ENCODE measurements around the gene ASB10. TPM values are rescaled to one million over a fixed set of nuclear protein-coding genes. Genes with fewer than 3 reads are reported as not detected.

Gene ASB10
- total RNA-seq, 1 donor from 2014 or later: 42.6 TPM

DNA sequence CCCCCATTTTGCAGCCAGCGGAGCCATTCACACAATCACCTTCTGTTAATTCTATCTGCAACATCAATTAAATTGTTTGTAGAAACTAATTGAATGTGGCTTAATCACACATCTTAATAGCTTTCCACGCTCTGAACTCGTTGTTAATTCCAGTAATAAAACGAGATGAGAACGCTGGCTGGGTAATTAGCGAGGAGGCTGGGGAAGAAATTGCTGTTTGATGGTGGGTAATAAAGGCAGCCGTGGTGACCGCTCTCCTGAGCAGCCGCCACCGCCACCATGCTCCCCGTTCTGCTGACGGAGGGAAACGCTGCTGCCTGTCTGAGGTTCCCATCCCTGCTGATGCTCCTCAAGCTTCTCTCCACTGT is 55.8 kb downstream of the ASB10 start:
- intact Hi-C loops (cut with DNase I): no loop called here
- no peak for DNase-seq
- ATAC-seq (ENCODE audit: poor library complexity): no peak

DNA sequence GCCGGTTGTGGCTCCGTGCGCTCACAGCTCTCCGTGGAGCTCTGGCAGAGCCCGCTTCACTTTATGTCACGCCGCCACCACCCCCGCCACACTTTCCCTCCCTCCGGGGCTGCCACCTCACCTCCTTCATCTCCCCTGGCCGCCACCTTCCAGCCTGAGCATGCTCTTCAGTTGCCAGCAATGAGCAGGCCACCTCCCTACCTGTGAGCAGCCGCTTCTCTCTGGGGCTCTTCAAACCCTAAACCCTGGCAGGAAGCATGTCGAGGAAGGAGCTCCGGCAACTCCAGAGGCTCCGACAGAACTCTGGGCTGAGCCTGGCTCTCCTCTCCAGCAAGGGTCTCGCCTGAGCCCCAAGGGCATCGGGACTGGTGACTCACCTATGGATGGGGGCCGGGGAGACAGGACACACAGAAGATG is 56.3 kb downstream of the ASB10 start:
- no peak for DNase-seq
- intact Hi-C loops (cut with DNase I): no loop called here

DNA sequence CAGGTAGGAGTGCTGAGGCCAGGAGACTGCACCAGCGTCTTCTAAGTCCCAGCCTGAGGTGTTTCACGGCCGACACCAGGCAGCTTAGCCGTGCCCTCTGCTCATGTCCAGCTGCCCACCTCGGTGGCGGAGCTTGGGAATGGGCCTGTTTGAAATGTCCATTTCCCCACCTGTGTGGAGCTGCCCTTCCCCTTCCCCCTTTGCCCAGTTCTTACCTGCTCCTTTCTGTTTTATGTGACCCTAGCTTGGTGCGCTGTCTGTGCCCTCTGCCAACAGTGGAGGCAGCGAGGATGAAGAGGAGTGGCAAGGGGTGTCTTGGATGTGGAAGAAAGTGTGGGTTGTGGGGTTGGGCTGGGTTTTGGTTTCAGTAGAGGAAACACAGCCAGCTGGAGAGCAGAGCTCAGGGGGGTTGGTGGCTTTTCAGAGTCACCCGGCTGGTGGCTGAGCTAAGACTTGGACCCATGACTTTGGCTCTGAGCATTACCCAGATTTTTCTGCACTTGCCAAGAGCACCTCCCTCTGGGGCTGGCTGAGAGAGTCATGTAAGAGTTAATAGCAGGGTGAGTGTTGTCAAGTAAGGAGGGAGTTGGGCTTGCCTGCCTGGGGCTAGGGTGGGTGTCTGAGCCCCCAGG is 57.0 kb downstream of the ASB10 start:
- intact Hi-C loops (cut with DNase I): loop anchor here (10.0 kb wide), 1 partner anchor 115 kb away; the partner anchor contains the start of gene SMARCD3
- no peak for ATAC-seq (ENCODE audit: poor library complexity)
- DNase-seq: no peak

More for the DNA sequence above, 56.3 kb downstream of the ASB10 start:
- ATAC-seq (ENCODE audit: poor library complexity): no peak

DNA sequence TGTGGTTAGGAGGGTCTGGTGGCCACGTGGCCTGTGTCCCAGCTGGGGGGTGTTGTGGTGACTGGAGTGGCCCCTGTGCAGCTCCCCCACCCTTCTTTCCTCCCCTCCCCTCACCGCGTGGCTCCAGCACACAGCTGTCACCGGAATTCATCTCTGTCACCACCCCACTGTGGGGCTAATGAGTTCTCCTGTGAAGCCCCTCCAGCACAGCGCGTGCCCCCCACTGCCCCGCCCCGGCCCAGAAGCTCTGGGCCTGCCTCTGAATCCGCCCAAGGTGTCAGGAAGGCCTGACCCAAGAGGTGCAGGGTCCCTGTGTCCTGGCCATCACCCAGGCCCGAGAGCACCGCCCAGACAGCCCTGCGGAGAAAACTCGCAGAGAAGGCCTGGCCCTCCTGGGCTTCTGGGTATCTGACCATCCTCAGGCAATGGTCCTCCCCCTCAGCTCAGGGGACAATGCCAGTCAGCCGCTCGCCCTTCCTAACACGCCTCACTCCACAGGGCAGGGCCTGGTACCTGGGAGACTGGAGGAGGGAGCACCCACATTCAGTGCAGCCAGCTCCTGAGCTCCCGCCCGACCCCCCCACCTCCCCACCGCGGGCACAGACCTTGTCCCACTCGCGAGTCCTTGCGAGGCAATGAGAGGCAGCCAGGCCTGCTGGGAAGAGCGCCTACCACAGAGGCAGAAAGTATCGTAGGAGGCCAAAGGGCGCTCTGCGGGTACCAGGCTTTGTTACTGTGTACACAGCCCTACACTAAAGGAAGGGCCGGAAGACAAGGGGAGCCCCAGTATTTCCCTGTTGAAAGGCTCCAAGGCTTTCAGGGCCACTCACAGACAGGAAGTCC is 57.7 kb downstream of the ASB10 start:
- no peak for DNase-seq
- intact Hi-C loops (cut with DNase I): loop anchor here (10.0 kb wide), 1 partner anchor 115 kb away; the partner anchor contains the start of gene SMARCD3
- no peak for ATAC-seq (ENCODE audit: poor library complexity)

DNA sequence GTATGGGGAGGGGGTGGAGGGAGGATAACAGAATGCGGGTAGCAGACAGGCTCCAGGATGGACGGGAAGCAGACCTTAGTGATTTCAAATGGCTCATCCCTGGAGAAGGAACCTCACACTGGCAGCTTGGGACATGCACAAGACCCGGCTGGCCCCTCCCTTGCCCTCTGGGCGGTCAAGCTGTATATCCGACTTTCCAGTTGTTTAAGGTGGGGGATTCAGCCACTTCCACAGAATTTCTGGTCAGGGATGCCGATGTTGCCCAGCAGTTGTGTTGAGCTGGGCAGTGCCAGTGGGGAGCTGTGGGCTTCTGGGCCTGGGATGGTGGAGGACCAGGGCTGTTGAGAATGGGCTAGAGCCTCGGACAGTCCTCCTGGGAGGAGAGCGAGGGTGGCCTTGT is 58.3 kb downstream of the ASB10 start:
- intact Hi-C loops (cut with DNase I): loop anchor here (10.0 kb wide), 1 partner anchor 116 kb away; the partner anchor contains the start of gene SMARCD3
- ATAC-seq (ENCODE audit: poor library complexity) (no peak), DNase-seq (no peak)

DNA sequence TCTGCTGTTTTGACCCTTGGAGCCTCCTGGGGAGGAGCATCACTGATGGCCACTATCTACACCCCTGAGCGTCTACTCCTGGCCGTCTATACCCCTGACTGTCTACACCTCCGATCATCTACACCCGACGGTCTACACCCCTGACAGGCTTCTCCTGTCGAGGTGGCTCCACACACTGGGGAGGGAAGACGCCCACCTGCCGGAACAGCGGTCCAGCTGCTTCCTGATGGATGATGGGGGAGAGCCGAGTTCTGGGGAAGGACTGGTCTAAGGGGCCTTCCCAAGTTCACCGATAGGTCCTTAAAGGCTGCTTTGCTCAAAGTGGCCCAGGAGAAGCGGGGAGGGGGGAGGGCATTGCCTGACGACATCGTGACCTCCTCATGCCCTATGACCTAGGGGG is 58.9 kb downstream of the ASB10 start:
- no peak for ATAC-seq (ENCODE audit: poor library complexity)
- DNase-seq: no peak
- intact Hi-C loops (cut with DNase I): loop anchor here (10.0 kb wide), 1 partner anchor 117 kb away; the partner anchor contains the start of gene SMARCD3

DNA sequence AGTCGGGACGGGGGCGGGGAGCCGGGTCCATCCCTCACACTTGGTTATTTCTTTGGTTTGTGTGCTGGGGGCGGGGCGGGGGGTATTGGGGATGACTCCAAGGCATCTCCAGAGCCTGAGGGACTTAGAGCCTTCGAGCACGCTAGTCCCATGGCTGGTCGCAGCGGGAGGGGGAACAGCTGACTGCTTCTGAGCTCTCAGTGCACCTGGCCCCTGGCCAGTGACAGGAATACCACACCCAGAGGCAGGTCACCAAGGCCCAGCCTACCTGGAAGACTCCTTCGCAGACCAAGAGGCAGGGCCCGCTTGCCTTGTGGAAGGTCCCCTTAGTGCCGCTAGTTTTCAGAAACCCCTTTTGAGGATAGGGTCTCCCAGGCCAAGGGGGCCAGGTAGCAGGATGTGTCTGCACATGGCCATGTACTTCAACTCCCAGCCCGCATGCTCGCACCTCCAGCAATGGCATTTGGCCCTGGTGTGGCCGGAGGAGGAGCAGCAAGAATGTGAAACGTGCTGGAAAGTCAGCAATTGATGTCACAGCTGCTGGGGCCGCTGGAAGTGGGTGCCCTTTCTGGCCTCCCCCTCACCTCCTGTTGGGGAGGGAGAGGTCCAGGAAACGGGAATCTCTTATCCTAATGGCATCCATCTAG is 60.4 kb downstream of the ASB10 start:
- ATAC-seq (ENCODE audit: poor library complexity): no peak
- intact Hi-C loops (cut with DNase I): loop anchor here (10.0 kb wide), 1 partner anchor 118 kb away; the partner anchor contains the start of gene SMARCD3
- no peak for DNase-seq

DNA sequence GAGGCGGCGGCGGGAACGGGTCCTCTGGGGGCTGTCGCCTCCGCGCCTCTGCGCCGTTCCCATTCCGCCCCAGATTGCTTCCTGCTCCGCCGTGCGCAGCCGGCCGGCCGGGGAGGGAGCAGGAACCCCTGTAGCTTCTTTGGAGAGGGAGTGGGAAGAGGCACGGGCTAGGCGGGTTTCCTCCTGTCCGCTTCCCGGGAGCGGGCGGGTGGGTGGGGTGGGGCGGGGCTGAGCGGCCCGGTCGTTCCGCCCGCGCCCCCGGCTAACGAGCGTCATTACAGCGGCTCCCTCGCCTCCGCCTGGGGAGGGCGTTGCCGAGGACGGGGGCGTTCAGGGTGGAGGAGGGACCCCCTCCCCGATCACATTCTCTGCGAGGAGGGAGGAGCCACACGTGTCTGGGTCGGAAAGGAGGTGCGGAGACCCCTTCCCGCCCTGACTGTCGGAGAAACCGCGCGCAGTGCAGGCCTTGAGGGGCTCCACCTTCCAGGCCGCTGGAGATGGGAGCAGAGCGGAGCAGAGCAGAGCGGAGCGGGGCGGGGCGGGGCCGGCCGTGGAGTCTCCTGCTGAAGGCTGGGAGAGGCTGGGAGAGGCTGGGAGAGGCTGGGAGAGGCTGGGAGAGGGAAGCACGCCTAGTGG is 61.1 kb downstream of the ASB10 start:
- no peak for DNase-seq
- peak; percentile 30 for ATAC-seq (ENCODE audit: poor library complexity)

More for the DNA sequence above, 61.1 kb downstream of the ASB10 start:
- intact Hi-C loops (cut with DNase I): loop anchor here (2.0 to 10.0 kb wide), 2 partner anchors 47 to 119 kb away; partner anchors contain the start of gene SMARCD3

Other genes with a start within 250 kb of the ASB10 start
- gene KCNH2, start 208.9 kb downstream of the ASB10 start, total RNA-seq: 88.9 TPM
- 10.0 TPM for gene NOS3, start 196.2 kb downstream of the ASB10 start, total RNA-seq
- not detected for gene ATG9B, start 162.8 kb downstream of the ASB10 start, total RNA-seq
- gene ABCB8, start 158.8 kb downstream of the ASB10 start, total RNA-seq: 24.6 TPM
- gene ASIC3, start 138.7 kb downstream of the ASB10 start, total RNA-seq: 6.5 TPM
- gene CDK5, start 129.4 kb downstream of the ASB10 start, total RNA-seq: 6.3 TPM
- gene SLC4A2, start 127.7 kb downstream of the ASB10 start, total RNA-seq: 49.7 TPM
- gene FASTK, start 106.4 kb downstream of the ASB10 start, total RNA-seq: 81.1 TPM
- gene TMUB1, start 103.8 kb downstream of the ASB10 start, total RNA-seq: 33.9 TPM
- gene AGAP3, start 100.8 kb downstream of the ASB10 start, total RNA-seq: 62.7 TPM
- gene GBX1, start 19.6 kb downstream of the ASB10 start, total RNA-seq: 2.7 TPM
- not detected for gene H2BK1, start 23.2 kb upstream of the ASB10 start, total RNA-seq
- 23.9 TPM for gene ABCF2, start 40.0 kb upstream of the ASB10 start, total RNA-seq
- 10.5 TPM for gene CHPF2, start 45.2 kb upstream of the ASB10 start, total RNA-seq
- gene SMARCD3, start 61.4 kb upstream of the ASB10 start, total RNA-seq: 131 TPM
- gene NUB1, start 154.6 kb upstream of the ASB10 start, total RNA-seq: 30.8 TPM
- 0.48 TPM for gene WDR86, start 222.8 kb upstream of the ASB10 start, total RNA-seq